ENCODE results near the gene BNC2.

Gene BNC2

DNA sequence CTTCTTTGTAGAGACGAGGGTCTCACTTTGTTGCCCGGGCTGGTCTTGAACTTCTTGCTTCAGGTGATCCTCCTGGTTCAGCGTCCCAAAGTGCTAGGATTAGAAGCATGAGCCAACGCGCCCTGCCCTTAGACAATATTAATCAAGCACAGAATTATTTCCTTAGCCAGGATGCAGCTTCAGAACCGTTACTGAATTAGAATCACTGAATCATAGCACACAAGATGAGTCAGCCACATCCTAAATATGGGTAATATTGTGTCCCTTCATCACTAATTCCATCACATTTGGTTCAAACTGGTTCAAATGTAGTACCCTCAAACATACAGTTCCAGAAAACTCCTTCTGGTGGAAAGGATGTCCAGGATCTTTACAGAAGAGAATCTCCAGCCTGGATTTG, 82.7 kb downstream of the BNC2 start:
- TF ChIP-seq, protein P1, sequence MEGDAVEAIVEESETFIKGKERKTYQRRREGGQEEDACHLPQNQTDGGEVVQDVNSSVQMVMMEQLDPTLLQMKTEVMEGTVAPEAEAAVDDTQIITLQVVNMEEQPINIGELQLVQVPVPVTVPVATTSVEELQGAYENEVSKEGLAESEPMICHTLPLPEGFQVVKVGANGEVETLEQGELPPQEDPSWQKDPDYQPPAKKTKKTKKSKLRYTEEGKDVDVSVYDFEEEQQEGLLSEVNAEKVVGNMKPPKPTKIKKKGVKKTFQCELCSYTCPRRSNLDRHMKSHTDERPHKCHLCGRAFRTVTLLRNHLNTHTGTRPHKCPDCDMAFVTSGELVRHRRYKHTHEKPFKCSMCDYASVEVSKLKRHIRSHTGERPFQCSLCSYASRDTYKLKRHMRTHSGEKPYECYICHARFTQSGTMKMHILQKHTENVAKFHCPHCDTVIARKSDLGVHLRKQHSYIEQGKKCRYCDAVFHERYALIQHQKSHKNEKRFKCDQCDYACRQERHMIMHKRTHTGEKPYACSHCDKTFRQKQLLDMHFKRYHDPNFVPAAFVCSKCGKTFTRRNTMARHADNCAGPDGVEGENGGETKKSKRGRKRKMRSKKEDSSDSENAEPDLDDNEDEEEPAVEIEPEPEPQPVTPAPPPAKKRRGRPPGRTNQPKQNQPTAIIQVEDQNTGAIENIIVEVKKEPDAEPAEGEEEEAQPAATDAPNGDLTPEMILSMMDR (IDR thresholded peaks at IDR 0.05; ENCODE audit: low read depth, low read length, missing control alignments) = no peak
- no peak for DNase-seq (ENCODE audit: low read depth)
- H3K4me3 ChIP-seq (ENCODE audit: low read depth, low read length) = no peak overlapping the region

DNA sequence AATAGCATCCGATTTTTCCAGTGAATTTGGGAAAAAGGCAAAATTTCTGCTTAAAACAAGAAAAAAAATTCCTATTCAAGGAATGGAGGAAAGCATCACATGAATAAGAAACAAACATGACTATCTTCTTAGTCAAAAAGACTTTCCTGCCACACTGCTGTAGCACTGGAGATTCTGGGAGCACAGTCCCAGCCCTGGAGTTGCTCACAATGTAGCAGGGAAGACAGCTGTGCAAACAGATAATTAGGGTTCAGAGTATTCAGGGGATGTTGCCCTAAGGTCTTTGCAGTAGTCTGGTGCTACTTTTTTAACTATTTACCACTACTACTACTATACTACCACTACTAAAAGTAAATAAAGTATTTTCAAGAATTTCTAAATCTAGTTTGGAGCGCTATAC, 86.5 kb downstream of the BNC2 start:
- no peak for DNase-seq (ENCODE audit: low read depth)
- TF ChIP-seq, protein P1 (IDR thresholded peaks at IDR 0.05; ENCODE audit: low read depth, low read length, missing control alignments) = no peak
- H3K4me3 ChIP-seq (ENCODE audit: low read depth, low read length) = no peak overlapping the region

DNA sequence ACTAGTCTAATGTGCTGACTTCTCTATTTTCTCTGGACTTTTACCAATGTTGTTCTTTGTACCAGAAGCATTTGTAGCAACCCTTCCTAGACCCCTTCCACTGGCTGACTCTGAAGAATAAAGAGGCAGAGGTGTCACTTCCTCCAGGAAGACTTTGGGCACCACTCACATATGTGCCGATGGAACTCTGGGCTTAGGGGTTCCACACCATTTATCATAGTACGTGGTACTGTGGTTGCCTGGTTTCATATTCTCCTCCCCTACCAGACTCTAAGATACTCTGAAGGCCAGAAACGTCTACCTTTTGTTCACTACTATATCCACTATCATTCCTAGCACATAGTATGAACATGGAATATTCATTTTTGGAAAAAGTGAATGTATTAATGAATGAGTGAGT, 88.0 kb downstream of the BNC2 start:
- no peak overlapping the region for H3K4me3 ChIP-seq (ENCODE audit: low read depth, low read length)
- no peak for DNase-seq (ENCODE audit: low read depth)
- TF ChIP-seq, protein P1 (IDR thresholded peaks at IDR 0.05; ENCODE audit: low read depth, low read length, missing control alignments) = no peak

DNA sequence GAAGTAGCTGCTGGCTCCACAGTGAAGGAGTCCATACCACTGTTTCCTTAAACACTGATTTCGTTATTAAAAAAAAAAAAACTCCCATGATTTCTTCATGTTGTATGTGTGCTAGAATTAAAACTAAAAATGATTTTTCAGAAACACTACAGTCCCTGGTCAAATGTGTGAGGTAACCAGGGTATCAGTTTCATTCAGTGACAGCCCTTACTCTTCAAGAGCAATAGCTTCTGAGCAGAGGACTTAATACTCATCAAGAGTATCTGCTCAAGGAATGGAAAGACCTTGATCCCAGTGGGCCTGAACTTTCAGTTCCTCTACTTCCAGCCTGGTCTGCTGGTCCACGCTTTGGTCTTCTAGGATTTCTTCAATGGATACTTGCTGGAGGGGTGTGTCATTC, 95.1 kb downstream of the BNC2 start:
- TF ChIP-seq, protein P1 (IDR thresholded peaks at IDR 0.05; ENCODE audit: low read depth, low read length, missing control alignments) = no peak
- H3K4me3 ChIP-seq (ENCODE audit: low read depth, low read length) = no peak overlapping the region
- DNase-seq (ENCODE audit: low read depth) = no peak

DNA sequence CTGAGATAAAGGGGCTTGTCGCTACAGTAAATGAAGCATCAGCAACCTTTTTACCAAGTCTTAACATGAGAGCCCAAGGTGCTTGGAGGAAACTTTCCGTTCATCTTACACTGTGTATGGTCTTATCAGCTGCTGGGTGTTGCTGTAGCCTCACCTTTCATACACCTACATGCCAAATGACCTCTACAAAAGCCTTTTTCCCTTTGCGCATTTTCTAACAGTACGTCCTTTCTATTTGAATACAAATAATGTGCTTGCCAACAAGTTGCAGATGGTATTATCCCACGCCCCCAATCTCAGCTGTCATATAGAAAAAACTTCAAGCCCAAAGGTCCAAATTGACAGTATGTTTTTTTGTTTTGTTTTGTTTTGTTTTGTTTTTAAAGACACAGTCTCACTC, 96.9 kb downstream of the BNC2 start:
- H3K4me3 ChIP-seq (ENCODE audit: low read depth, low read length) = no peak overlapping the region
- no peak for DNase-seq (ENCODE audit: low read depth)
- TF ChIP-seq, protein P1 (IDR thresholded peaks at IDR 0.05; ENCODE audit: low read depth, low read length, missing control alignments) = no peak

DNA sequence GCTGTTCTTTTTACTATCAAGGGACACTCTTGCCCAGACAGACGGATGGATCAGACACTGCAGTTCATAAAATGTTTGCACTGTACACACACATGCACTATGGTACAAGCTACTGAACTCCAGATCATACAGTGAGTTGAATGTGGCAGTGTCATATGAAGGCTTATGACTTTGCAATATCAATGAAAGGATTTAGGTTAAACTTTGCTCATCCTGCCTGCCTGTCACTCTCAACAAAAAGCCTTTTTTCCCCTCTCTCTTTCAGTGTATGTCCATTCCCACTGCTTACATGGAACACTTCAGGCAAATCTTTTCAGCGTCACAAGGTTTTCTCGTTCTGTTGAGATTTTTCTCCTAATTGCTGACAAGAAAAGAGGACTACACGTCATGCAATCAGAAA, 97.4 kb downstream of the BNC2 start:
- no peak overlapping the region for H3K4me3 ChIP-seq (ENCODE audit: low read depth, low read length)
- TF ChIP-seq, protein P1 (IDR thresholded peaks at IDR 0.05; ENCODE audit: low read depth, low read length, missing control alignments) = no peak
- no peak for DNase-seq (ENCODE audit: low read depth)

DNA sequence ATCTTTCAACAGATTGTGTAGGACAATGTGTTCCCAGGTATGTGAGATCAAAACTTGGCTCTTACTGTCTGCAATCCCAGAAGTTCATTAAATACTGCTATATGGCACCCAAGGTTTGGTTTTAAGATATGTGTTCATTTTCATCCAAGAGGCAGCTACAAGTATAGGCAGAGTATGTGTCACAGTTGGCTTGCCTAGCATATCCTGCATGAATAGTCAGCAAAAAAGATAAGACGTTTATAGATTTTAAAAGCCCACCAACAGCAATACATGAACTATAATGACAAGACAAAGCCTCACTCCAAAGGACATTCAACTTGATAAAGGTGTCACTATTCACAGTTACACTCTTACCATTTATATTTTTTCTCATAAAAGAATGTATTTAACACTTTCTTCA, 99.1 kb downstream of the BNC2 start:
- TF ChIP-seq, protein P1 (IDR thresholded peaks at IDR 0.05; ENCODE audit: low read depth, low read length, missing control alignments) = no peak
- no peak overlapping the region for H3K4me3 ChIP-seq (ENCODE audit: low read depth, low read length)
- DNase-seq (ENCODE audit: low read depth) = no peak
